Glutamatergic neuron (in vitro differentiated cells): ENCODE measurements around the gene KRT37. TPM values are rescaled to one million over a fixed set of nuclear protein-coding genes. Genes with fewer than 3 reads are reported as not detected.

Source experiments
- DNase-seq: peaks from one replicate; pipeline ENCODE4 v3.0.0; 2022
- H3K27ac Mint-ChIP-seq: one replicate; pipeline ENCODE4 v1.8.0; 2020; ENCODE audit warnings: mild to moderate bottlenecking, mixed read lengths, inconsistent platforms; ENCODE audit not compliant: unreplicated experiment
- H3K27me3 Mint-ChIP-seq: one replicate; pipeline ENCODE4 v1.8.0; 2020; ENCODE audit warnings: mild to moderate bottlenecking, moderate library complexity, mixed read lengths, inconsistent platforms; ENCODE audit not compliant: unreplicated experiment
- H3K36me3 Mint-ChIP-seq: one replicate; pipeline ENCODE4 v1.8.0; 2020; ENCODE audit warnings: mild to moderate bottlenecking, mixed read lengths, inconsistent platforms; ENCODE audit not compliant: unreplicated experiment
- H3K4me1 Mint-ChIP-seq: one replicate; pipeline ENCODE4 v1.8.0; 2020; ENCODE audit warnings: mild to moderate bottlenecking, low read depth, mixed read lengths, inconsistent platforms; ENCODE audit not compliant: unreplicated experiment
- H3K4me3 Mint-ChIP-seq: one replicate; pipeline ENCODE4 v1.8.0; 2020; ENCODE audit warnings: mild to moderate bottlenecking, mixed read lengths, inconsistent platforms; ENCODE audit not compliant: unreplicated experiment
- H3K9me3 Mint-ChIP-seq: one replicate; pipeline ENCODE4 v1.8.0; 2020; ENCODE audit warnings: mild to moderate bottlenecking, moderate library complexity, mixed read lengths, inconsistent platforms; ENCODE audit not compliant: unreplicated experiment
- total RNA-seq: library from RNA; stranded (reverse); fragmentation: NEBNext Ultra II Directional; extraction: Animal tissue kit (Norgen Biotek cat#: 25700); gene quantifications from one replicate; pipeline ENCODE4 v1.2.1, GENCODE V29; 2021; ENCODE audit not compliant: unreplicated experiment
- TF ChIP-seq, protein P1 (sequence below): fragments of 200-600 bp; sonication (generic); IDR thresholded peaks from one replicate; pipeline ENCODE4 v1.5.0; 2021; ENCODE audit not compliant: partially characterized antibody, unreplicated experiment

KRT37 gene
- total RNA-seq, 1 donor from 2014 or later = not detected

DNA sequence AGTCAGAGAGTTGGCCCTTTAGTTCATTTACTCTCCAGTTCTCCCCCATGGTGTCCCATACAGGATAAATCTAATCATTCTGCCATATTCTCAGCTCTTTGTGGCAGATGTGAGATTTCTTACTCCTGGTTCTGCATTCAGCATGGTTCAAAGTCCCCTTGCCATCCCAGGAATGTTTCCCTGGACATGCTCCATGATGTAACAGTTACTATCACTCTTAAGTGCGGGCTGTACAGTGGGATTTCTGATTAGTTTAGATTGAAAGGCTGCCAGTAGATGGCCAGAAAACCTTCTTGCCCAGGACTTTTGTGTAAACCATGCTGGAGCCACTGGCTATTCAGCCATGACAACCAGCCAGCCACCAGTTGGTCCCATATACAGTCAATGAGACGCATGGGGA lies 10.4 kb downstream of the KRT37 start:
- TF ChIP-seq, protein P1, sequence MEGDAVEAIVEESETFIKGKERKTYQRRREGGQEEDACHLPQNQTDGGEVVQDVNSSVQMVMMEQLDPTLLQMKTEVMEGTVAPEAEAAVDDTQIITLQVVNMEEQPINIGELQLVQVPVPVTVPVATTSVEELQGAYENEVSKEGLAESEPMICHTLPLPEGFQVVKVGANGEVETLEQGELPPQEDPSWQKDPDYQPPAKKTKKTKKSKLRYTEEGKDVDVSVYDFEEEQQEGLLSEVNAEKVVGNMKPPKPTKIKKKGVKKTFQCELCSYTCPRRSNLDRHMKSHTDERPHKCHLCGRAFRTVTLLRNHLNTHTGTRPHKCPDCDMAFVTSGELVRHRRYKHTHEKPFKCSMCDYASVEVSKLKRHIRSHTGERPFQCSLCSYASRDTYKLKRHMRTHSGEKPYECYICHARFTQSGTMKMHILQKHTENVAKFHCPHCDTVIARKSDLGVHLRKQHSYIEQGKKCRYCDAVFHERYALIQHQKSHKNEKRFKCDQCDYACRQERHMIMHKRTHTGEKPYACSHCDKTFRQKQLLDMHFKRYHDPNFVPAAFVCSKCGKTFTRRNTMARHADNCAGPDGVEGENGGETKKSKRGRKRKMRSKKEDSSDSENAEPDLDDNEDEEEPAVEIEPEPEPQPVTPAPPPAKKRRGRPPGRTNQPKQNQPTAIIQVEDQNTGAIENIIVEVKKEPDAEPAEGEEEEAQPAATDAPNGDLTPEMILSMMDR = no peak
- H3K4me3 Mint-ChIP-seq = no peak overlapping the region
- no peaks in the 10 kb centered on the region for H3K9me3 Mint-ChIP-seq
- H3K27me3 Mint-ChIP-seq = peaks cover 4% of the 10 kb centered on the region
- no peak for DNase-seq
- no peak overlapping the region for H3K27ac Mint-ChIP-seq
- H3K36me3 Mint-ChIP-seq = no peaks in the 10 kb centered on the region
- peaks cover 4% of the 10 kb centered on the region for H3K4me1 Mint-ChIP-seq

DNA sequence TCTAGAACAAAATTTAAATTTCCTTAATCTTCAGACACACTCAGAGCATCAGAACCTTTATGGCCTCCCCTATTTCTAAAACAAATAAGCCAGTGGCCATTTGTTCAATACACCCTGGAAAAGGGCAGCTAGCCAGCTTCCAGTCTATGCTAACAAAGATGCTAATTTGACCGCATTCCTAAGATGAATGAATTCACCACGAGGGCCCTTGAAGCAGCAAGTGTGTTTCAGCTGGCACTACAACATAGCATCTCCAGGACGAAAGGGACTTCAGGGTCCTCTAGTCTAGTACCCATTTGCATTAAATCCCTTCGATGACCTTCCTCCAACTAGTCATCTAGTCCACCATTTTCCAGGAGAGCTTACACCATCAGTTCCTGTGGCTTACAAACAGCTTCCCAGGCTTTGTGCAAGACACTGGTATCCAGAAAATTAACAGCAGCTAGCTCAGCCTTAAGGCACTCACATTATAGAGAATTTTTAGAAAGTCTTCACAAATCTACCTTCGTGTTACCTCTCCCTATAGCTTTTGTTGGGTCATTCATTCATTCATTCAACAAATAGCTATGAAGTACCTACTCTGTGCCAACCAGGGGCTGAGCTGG lies 10.9 kb downstream of the KRT37 start:
- DNase-seq = no peak
- H3K36me3 Mint-ChIP-seq = no peaks in the 10 kb centered on the region

DNA sequence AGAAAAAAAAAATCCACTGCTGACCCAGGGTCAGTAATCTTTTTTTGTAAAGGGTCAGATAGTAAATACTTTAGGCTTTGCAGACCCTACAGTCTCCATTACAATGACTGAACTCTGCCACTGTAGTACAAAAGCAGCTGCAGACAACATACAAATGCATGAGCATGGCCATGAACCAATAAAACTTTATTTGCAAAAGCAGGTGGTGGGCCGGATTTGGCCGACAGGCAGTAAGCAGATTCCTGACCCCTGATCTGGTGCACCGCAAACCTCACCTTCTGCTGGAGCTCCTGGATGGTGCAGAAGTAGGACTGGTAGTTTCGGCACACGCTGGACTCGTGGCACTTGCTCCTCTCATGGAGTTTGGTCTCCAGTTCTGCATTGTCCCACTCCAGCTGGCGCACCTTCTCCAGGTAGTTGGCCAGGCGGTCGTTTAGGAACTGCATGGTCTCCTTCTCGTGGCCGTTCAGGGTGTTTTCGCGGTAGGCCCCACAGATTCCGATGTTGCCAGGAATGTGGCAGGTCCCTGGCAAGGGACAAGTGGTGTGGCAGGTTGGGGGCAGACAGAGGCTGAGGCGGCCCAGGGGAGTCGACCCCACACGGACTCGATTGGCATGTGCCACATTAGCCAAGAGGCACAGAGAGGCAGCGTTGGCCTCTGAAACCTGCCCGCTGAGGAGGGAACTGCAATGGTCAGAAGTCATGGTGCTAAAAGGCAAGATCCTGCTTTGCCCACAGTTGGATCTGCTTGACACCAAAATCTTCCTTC lies 13.1 kb downstream of the KRT37 start:
- TF ChIP-seq, protein P1 = no peak

More for the DNA sequence above, 10.9 kb downstream of the KRT37 start:
- Mint-ChIP-seq H3K27ac (no peak overlapping the region), H3K27me3 (peaks cover 4% of the 10 kb centered on the region), H3K9me3 (no peaks in the 10 kb centered on the region), H3K4me1 (peaks cover 4% of the 10 kb centered on the region), H3K4me3 (no peak overlapping the region)
- TF ChIP-seq, protein P1 = no peak

DNA sequence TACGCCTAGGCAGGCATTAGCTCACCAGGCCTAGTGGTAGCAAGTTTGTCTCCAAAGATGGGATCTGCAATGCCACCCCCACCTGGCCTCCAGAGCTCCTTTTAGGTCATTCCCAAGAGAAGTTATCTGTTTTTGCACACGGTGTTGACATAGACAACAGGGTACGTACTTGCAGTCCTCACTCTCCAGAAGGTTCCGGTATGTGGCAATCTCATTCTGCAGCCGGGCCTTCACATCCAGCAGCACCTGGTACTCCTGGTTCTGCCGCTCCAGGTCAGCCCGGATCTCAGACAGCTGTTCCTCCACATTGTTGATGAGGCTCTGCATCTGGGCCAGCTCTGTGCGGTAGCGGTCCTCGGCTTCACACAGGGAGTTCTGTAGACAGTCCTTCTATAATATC lies 17.2 kb downstream of the KRT37 start:
- no peaks in the 10 kb centered on the region for H3K4me1 Mint-ChIP-seq
- no peak for DNase-seq
- peaks cover 2% of the 10 kb centered on the region for H3K27me3 Mint-ChIP-seq
- H3K36me3 Mint-ChIP-seq = no peaks in the 10 kb centered on the region
- TF ChIP-seq, protein P1 = no peak
- no peak overlapping the region for H3K4me3 Mint-ChIP-seq
- no peak overlapping the region for H3K27ac Mint-ChIP-seq
- no peaks in the 10 kb centered on the region for H3K9me3 Mint-ChIP-seq

More for the DNA sequence above, 13.1 kb downstream of the KRT37 start:
- H3K36me3 Mint-ChIP-seq = no peaks in the 10 kb centered on the region
- no peak overlapping the region for H3K4me3 Mint-ChIP-seq
- no peaks in the 10 kb centered on the region for H3K9me3 Mint-ChIP-seq
- H3K27ac Mint-ChIP-seq = no peak overlapping the region
- H3K4me1 Mint-ChIP-seq = peaks cover under 1% of the 10 kb centered on the region
- peaks cover 2% of the 10 kb centered on the region for H3K27me3 Mint-ChIP-seq
- no peak for DNase-seq

DNA sequence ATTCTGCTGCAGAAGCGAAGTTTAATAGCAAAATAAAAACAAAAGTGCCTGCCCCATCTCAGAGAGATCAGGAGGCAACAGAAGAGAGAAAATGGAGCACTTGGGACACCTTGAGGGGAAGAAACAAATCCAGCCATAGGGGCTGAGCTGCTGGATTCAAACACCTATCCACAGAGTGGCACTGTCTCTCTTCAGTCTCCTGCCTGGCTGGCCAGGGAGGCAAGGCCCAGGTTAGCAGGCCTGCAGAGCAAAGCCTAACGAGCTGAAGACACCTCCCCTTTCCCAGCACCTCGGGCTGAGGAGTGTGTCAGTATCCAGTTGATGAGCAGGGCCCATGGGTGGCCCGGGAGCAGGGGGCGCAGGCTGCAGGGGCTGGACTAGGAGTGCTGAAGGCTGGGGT lies 18.2 kb downstream of the KRT37 start:
- no peak for DNase-seq
- TF ChIP-seq, protein P1 = no peak
- H3K9me3 Mint-ChIP-seq = no peaks in the 10 kb centered on the region
- H3K4me1 Mint-ChIP-seq = no peaks in the 10 kb centered on the region
- H3K27ac Mint-ChIP-seq = no peak overlapping the region
- peaks cover 2% of the 10 kb centered on the region for H3K27me3 Mint-ChIP-seq
- H3K4me3 Mint-ChIP-seq = no peak overlapping the region
- no peaks in the 10 kb centered on the region for H3K36me3 Mint-ChIP-seq
